Fibroblast of upper back skin (primary cell): Measurements from ENCODE around the gene GRAP2.

ENCODE experiments used
- DNase-seq: peaks from one replicate; pipeline ENCODE4 v3.0.0-alpha.2; 2013

GRAP2 gene

GRCh38 chr22:40022536-40023240, 121.8 kb downstream of the GRAP2 start:
- DNase-seq, result no peak
